IMR-90 (cell line): Measurements from ENCODE around the gene DNAJB8. TPM values are rescaled to one million over a fixed set of nuclear protein-coding genes. Genes with fewer than 3 reads are reported as not detected.

Experiments
- ATAC-seq: fragments of 200-7000 bp; cut with Tn5 transposase; 2 replicates; pipeline ENCODE4 v1.9.1; 2020; ENCODE audit warnings: low read depth, mild to moderate bottlenecking, moderate library complexity
- BruUV-seq: library from RNA; stranded (reverse); fragments of 400-500 nt; replicated peaks from 2 replicates; lab custom pipeline; 2021; lab: Mats Ljungman, UMichigan
- CTCF ChIA-PET: fragments of 300-600 bp; formaldehyde crosslinking; extraction: SDS; loops from one replicate; lab custom pipeline; 2021; ENCODE audit warnings: antibody characterized with exemption; lab: Yijun Ruan, JAX
- POLR2A ChIA-PET: fragments of 300-600 bp; sonication (Branson Sonifier 250); formaldehyde crosslinking; loops from one replicate; lab custom pipeline; 2022; ENCODE audit warnings: antibody characterized with exemption; ENCODE audit not compliant: unreplicated experiment; lab: Charles Lee
- DNase-seq: peaks from one replicate; pipeline ENCODE4 v3.0.0; 2013
- H2AFZ ChIP-seq: replicated peaks from 2 replicates; pipeline ENCODE3; 2013; ENCODE audit warnings: low read length, mild to moderate bottlenecking; ENCODE audit not compliant: poor library complexity
- H2AK5ac ChIP-seq: 2 replicates; pipeline ENCODE4 v1.6.1; 2013; ENCODE audit warnings: low read depth, low read length, inconsistent platforms
- H2AK9ac ChIP-seq: replicated peaks from 2 replicates; pipeline ENCODE3; 2013; ENCODE audit warnings: mild to moderate bottlenecking, low read depth, low read length, moderate library complexity; ENCODE audit not compliant: poor library complexity
- H2BK120ac ChIP-seq: 2 replicates; pipeline ENCODE4 v1.6.1; 2013; ENCODE audit warnings: low read depth, low read length, inconsistent platforms
- H2BK15ac ChIP-seq: 3 replicates; pipeline ENCODE4 v1.6.1; 2013; ENCODE audit warnings: low read depth, low read length, inconsistent platforms
- H2BK20ac ChIP-seq: 2 replicates; pipeline ENCODE4 v1.6.1; 2013; ENCODE audit warnings: low read depth, mild to moderate bottlenecking, inconsistent platforms, low read length, moderate library complexity
- H2BK5ac ChIP-seq: 2 replicates; pipeline ENCODE4 v1.6.1; 2013; ENCODE audit warnings: mild to moderate bottlenecking, low read depth, low read length, inconsistent platforms; ENCODE audit not compliant: poor library complexity, severe bottlenecking
- H3K14ac ChIP-seq: replicated peaks from 2 replicates; pipeline ENCODE4 v1.6.1; 2013; ENCODE audit warnings: low read depth, low read length, inconsistent platforms
- H3K18ac ChIP-seq: 2 replicates; pipeline ENCODE4 v1.6.1; 2013; ENCODE audit warnings: low read depth, low read length, control low read depth
- H3K23ac ChIP-seq: 2 replicates; pipeline ENCODE4 v1.6.1; 2013; ENCODE audit warnings: low read depth, low read length, inconsistent platforms
- H3K27ac ChIP-seq: 2 replicates; pipeline ENCODE4 v1.5.1; 2013; ENCODE audit warnings: mild to moderate bottlenecking, control low read depth, low read length; ENCODE audit not compliant: insufficient read depth
- H3K27me3 ChIP-seq: 2 replicates; pipeline ENCODE4 v1.6.1; 2013; ENCODE audit warnings: low read length; ENCODE audit not compliant: control insufficient read depth, insufficient read depth
- H3K36me3 ChIP-seq: 2 replicates; pipeline ENCODE4 v1.6.1; 2013; ENCODE audit warnings: low read length, mixed read lengths; ENCODE audit not compliant: control insufficient read depth, insufficient read depth
- H3K4ac ChIP-seq: 2 replicates; pipeline ENCODE4 v1.6.1; 2013; ENCODE audit warnings: low read depth, low read length, inconsistent platforms
- H3K4me1 ChIP-seq: 2 replicates; pipeline ENCODE4 v1.6.1; 2013; ENCODE audit warnings: low read length, mixed read lengths; ENCODE audit not compliant: control insufficient read depth, insufficient read depth
- H3K4me2 ChIP-seq: 2 replicates; pipeline ENCODE4 v1.6.1; 2013; ENCODE audit warnings: low read depth, mild to moderate bottlenecking, control low read depth, low read length, moderate library complexity
- H3K4me3 ChIP-seq: 2 replicates; pipeline ENCODE4 v1.5.1; 2013; ENCODE audit warnings: low read depth, mild to moderate bottlenecking, control low read depth, low read length, moderate library complexity; ENCODE audit not compliant: insufficient read depth
- H3K56ac ChIP-seq: 2 replicates; pipeline ENCODE4 v1.6.1; 2013; ENCODE audit warnings: low read length, inconsistent platforms; ENCODE audit not compliant: insufficient read depth; ENCODE audit errors: extremely low read depth
- H3K79me1 ChIP-seq, 2 experiments: 2 replicates each; pipeline ENCODE4 v1.6.1; 2013; ENCODE audit warnings: low read length in 2 of 2, inconsistent platforms in 1 of 2, low read depth in 1 of 2
- H3K9ac ChIP-seq: 2 replicates; pipeline ENCODE4 v1.6.1; 2013; ENCODE audit warnings: low read depth, low read length, control low read depth
- H3K9me1 ChIP-seq: 2 replicates; pipeline ENCODE4 v1.6.1; 2013; ENCODE audit warnings: low read length, inconsistent platforms; ENCODE audit not compliant: insufficient read depth
- H3K9me3 ChIP-seq: 2 replicates; pipeline ENCODE4 v1.6.1; 2013; ENCODE audit warnings: low read length; ENCODE audit not compliant: control insufficient read depth, insufficient read depth
- H4K20me1 ChIP-seq: 2 replicates; pipeline ENCODE4 v1.6.1; 2013; ENCODE audit warnings: low read length, inconsistent platforms; ENCODE audit not compliant: insufficient read depth
- H4K5ac ChIP-seq: 2 replicates; pipeline ENCODE4 v1.6.1; 2013; ENCODE audit warnings: mild to moderate bottlenecking, low read depth, low read length, control low read depth
- H4K8ac ChIP-seq, 2 experiments: 2 replicates each; pipeline ENCODE4 v1.6.1; 2013; ENCODE audit warnings: low read depth in 2 of 2, low read length in 2 of 2, control low read depth in 1 of 2, inconsistent platforms in 1 of 2
- H4K91ac ChIP-seq: 2 replicates; pipeline ENCODE4 v1.6.1; 2013; ENCODE audit warnings: low read depth, low read length, inconsistent platforms; ENCODE audit not compliant: insufficient read depth
- CEBPB ChIP-seq: IDR thresholded peaks from 2 replicates; pipeline ENCODE4 v1.6.1; 2012; ENCODE audit warnings: low read depth, low read length, improper control_type of control experiment
- CTCF ChIP-seq: conservative IDR thresholded peaks from 2 replicates; pipeline ENCODE4 v1.5.1; 2012; ENCODE audit warnings: mild to moderate bottlenecking, low read depth, low read length, improper control_type of control experiment
- ELK1 ChIP-seq: fragments of 150-350 bp; IDR thresholded peaks from 2 replicates; pipeline ENCODE4 v1.6.1; 2016; ENCODE audit warnings: low read depth, mild to moderate bottlenecking, low read length, moderate library complexity, borderline replicate concordance
- FOS ChIP-seq: fragments of 150-350 bp; IDR thresholded peaks from 2 replicates; pipeline ENCODE4 v1.6.1; 2016; ENCODE audit warnings: low read depth, low read length
- POLR2A ChIP-seq: IDR thresholded peaks from 2 replicates; pipeline ENCODE4 v1.6.1; 2012; ENCODE audit warnings: mild to moderate bottlenecking, low read depth, low read length
- RCOR1 ChIP-seq: IDR thresholded peaks from 2 replicates; pipeline ENCODE4 v1.6.1; 2012; ENCODE audit warnings: mild to moderate bottlenecking, low read length, improper control_type of control experiment; ENCODE audit not compliant: insufficient replicate concordance
- SMC3 ChIP-seq: fragments of 150-350 bp; IDR thresholded peaks from 2 replicates; pipeline ENCODE4 v1.6.1; 2016; ENCODE audit warnings: low read depth, mild to moderate bottlenecking, antibody characterized with exemption, low read length, moderate library complexity
- WGBS, 2 experiments: methylation state at CpG; one replicate each; pipeline versions ENCODE4 v1.1.5 to v1.1.7; 2013; ENCODE audit warnings: missing lambda C conversion rate in 2 of 2; ENCODE audit not compliant: insufficient read length in 1 of 2; ENCODE audit errors: extremely low coverage in 2 of 2; 5-methylcytosine and 5-hydroxymethylcytosine counted together
- dilution Hi-C: fragments of 300-500 bp; cut with HindIII; formaldehyde crosslinking; loops from one replicate; pipeline ENCODE4 v1.14.3; 2018; ENCODE audit warnings: low sequenced_read_pairs; ENCODE audit not compliant: unreplicated experiment
- in situ Hi-C: fragments of 300-500 bp; cut with MboI; formaldehyde crosslinking; loops from 3 replicates; pipeline ENCODE4 v1.14.3; 2019; ENCODE audit warnings: low sequenced_read_pairs, inconsistent platforms, mixed read lengths
- intact Hi-C: fragments of 100-400 bp; cut with micrococcal nuclease; formaldehyde crosslinking; loops from 2 replicates; pipeline ENCODE4 v1.10.0; 2022
- polyA plus RNA-seq, 3 experiments: library from polyadenylated mRNA; depleted of rRNA; stranded (reverse); fragments of >200 nt; gene quantifications; 2 replicates each; pipeline ENCODE4 v1.2.3, GENCODE V29; 2012; ENCODE audit warnings: low replicate concordance in 1 of 3
- total RNA-seq: library from RNA; depleted of rRNA; stranded (reverse); fragments of >200 nt; gene quantifications from 2 replicates; pipeline ENCODE4 v1.2.3, GENCODE V29; 2012

DNAJB8 gene
- total and polyA plus RNA-seq, 2 of the 4 experiments (the other 2 are of a cell fraction) = not detected

GRCh38 chr3:128491941-128492670 is 25.4 kb upstream of the DNAJB8 start:
- no peak overlapping the region for H4K91ac ChIP-seq
- TF ChIP-seq FOS = no peak
- no peak for TF ChIP-seq SMC3
- no peak for TF ChIP-seq POLR2A
- TF ChIP-seq CTCF = no peak
- no peak for TF ChIP-seq RCOR1
- TF ChIP-seq CEBPB = no peak
- TF ChIP-seq ELK1 = no peak
- H3K4me1 ChIP-seq = peaks cover 6% of the 10 kb centered on the region
- H4K20me1 ChIP-seq = peaks cover 13% of the 10 kb centered on the region
- no peak overlapping the region for H3K4me2 ChIP-seq
- no peak overlapping the region for H4K5ac ChIP-seq
- no peak overlapping the region for H3K56ac ChIP-seq
- ATAC-seq (no peak), DNase-seq (no peak)
- no peak overlapping the region for H3K27ac ChIP-seq
- H2BK120ac ChIP-seq = no peak overlapping the region
- no TSS peak for BruUV-seq
- H2BK20ac ChIP-seq = no peak overlapping the region
- peaks cover 5 to 9% of the 10 kb centered on the region in 2 experiments; a peak in 1 of 4 replicates for H3K79me1 ChIP-seq
- no peak overlapping the region for H3K9ac ChIP-seq
- H3K4ac ChIP-seq = no peak overlapping the region
- no peaks in the 10 kb centered on the region for H3K9me3 ChIP-seq
- H2AK9ac ChIP-seq = peak overlapping the region; percentile 58
- no peak overlapping the region for H2AFZ ChIP-seq
- intact Hi-C loops = no loop called here
- H3K23ac ChIP-seq = no peak overlapping the region
- H3K36me3 ChIP-seq = no peaks in the 10 kb centered on the region
- no peak overlapping the region for H4K8ac ChIP-seq
- POLR2A ChIA-PET = no interaction called here
- H2AK5ac ChIP-seq = no peak overlapping the region
- H3K4me3 ChIP-seq = no peak overlapping the region; the same call in 1 of the 2 replicates
- CTCF ChIA-PET = no interaction called here
- no peak overlapping the region for H2BK15ac ChIP-seq
- H3K9me1 ChIP-seq = 0 out of 2 replicates have a peak, but pooled peaks cover 3% of the 10 kb centered on the region
- WGBS, 2 experiments = 36% methylated on average over 38 of the region's 70 CpGs; no CpG with 5 or more reads in 1 of the 2 experiments
- peaks cover 57% of the 10 kb centered on the region for H3K27me3 ChIP-seq
- no peak overlapping the region for H3K14ac ChIP-seq
- in situ Hi-C loops = no loop called here
- no peak overlapping the region for H2BK5ac ChIP-seq
- dilution Hi-C loops = no loop called here
- H3K18ac ChIP-seq = no peak overlapping the region
